ENCODE measurements around the gene UBE2D4. TPM values are rescaled to one million over a fixed set of nuclear protein-coding genes. Genes with fewer than 3 reads are reported as not detected.

UBE2D4 gene
- total RNA-seq, 1 donor from 2014 or later = 27.2 TPM

DNA sequence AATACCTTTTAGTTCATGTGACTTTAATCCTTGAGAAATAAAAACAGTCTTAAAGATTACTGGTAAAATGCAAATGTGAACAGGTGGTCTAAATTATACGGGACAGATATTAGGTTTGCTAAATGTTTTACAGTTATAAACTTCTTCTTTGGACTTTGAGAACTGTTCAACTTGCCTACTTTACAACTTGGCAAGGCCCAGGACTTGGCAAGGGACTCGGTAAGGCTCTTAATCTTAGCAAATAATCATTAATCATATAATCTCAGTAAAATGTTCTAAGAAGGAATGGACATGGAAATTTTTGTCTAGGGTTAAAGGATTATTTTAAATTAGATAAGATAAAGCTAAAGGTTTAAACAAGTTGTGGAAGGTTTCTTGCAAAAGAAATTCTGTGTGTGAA, 4.8 kb upstream of the UBE2D4 start:
- Histone ChIP-seq H3K36me3 (no peaks in the 10 kb centered on the region), H3K4me1 (peaks cover 6% of the 10 kb centered on the region), H3K27ac (no peak overlapping the region), H3K9me3 (no peaks in the 10 kb centered on the region), H3K27me3 (no peaks in the 10 kb centered on the region), H3K4me3 (no peak overlapping the region)
- intact Hi-C loops (cut with DNase I) = no loop called here
- ATAC-seq = no peak
- DNase-seq = no peak
- TF ChIP-seq, protein P1, sequence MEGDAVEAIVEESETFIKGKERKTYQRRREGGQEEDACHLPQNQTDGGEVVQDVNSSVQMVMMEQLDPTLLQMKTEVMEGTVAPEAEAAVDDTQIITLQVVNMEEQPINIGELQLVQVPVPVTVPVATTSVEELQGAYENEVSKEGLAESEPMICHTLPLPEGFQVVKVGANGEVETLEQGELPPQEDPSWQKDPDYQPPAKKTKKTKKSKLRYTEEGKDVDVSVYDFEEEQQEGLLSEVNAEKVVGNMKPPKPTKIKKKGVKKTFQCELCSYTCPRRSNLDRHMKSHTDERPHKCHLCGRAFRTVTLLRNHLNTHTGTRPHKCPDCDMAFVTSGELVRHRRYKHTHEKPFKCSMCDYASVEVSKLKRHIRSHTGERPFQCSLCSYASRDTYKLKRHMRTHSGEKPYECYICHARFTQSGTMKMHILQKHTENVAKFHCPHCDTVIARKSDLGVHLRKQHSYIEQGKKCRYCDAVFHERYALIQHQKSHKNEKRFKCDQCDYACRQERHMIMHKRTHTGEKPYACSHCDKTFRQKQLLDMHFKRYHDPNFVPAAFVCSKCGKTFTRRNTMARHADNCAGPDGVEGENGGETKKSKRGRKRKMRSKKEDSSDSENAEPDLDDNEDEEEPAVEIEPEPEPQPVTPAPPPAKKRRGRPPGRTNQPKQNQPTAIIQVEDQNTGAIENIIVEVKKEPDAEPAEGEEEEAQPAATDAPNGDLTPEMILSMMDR (IDR thresholded peaks at IDR 0.05) = no peak

DNA sequence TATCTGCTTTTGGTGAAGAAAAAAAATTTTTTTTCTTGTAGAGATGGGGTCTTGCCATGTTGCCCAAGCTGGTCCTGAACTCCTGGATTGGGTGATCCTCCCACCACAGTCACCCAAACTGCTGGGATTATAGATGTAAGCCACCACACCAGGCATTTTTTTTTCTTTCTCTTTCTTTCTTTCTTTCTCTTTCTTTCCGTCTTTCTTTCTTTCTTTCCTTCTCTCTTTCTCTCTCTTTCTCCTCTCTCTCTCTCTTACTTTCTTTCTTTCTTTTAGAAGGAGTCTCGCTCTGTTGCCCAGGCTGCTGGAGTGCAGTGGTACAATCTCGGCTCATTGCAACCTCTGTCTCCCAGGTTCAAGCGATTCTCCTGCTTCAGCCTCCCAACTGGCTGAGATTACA, 3.5 kb upstream of the UBE2D4 start:
- no peak for DNase-seq
- intact Hi-C loops (cut with DNase I) = no loop called here

GRCh38 chr7:43926798-43927123, 525 bp downstream of the UBE2D4 start:
- no peak for ATAC-seq
- intact Hi-C loops (cut with DNase I) = no loop called here
- Histone ChIP-seq H3K27ac (peak overlapping the region; percentile 95), H3K27me3 (no peaks in the 10 kb centered on the region), H3K4me3 (peak overlapping the region; percentile 79), H3K36me3 (no peaks in the 10 kb centered on the region), H3K9me3 (no peaks in the 10 kb centered on the region), H3K4me1 (peaks cover 11% of the 10 kb centered on the region)
- DNase-seq = no peak
- TF ChIP-seq, protein P1 (IDR thresholded peaks at IDR 0.05) = peak; percentile 12

More for the DNA sequence above, 3.5 kb upstream of the UBE2D4 start:
- Histone ChIP-seq H3K27me3 (no peaks in the 10 kb centered on the region), H3K9me3 (no peaks in the 10 kb centered on the region), H3K36me3 (no peaks in the 10 kb centered on the region), H3K4me3 (no peak overlapping the region), H3K27ac (no peak overlapping the region), H3K4me1 (peaks cover 11% of the 10 kb centered on the region)
- TF ChIP-seq, protein P1 (IDR thresholded peaks at IDR 0.05) = no peak
- ATAC-seq = no peak

GRCh38 chr7:43927810-43928209, 1.6 kb downstream of the UBE2D4 start:
- TF ChIP-seq, protein P1 (IDR thresholded peaks at IDR 0.05) = no peak
- DNase-seq (no peak), ATAC-seq (no peak)
- Histone ChIP-seq H3K27ac (no peak overlapping the region), H3K9me3 (no peaks in the 10 kb centered on the region), H3K4me3 (no peak overlapping the region), H3K27me3 (no peaks in the 10 kb centered on the region), H3K4me1 (peaks cover 11% of the 10 kb centered on the region), H3K36me3 (no peaks in the 10 kb centered on the region)
- intact Hi-C loops (cut with DNase I) = no loop called here

DNA sequence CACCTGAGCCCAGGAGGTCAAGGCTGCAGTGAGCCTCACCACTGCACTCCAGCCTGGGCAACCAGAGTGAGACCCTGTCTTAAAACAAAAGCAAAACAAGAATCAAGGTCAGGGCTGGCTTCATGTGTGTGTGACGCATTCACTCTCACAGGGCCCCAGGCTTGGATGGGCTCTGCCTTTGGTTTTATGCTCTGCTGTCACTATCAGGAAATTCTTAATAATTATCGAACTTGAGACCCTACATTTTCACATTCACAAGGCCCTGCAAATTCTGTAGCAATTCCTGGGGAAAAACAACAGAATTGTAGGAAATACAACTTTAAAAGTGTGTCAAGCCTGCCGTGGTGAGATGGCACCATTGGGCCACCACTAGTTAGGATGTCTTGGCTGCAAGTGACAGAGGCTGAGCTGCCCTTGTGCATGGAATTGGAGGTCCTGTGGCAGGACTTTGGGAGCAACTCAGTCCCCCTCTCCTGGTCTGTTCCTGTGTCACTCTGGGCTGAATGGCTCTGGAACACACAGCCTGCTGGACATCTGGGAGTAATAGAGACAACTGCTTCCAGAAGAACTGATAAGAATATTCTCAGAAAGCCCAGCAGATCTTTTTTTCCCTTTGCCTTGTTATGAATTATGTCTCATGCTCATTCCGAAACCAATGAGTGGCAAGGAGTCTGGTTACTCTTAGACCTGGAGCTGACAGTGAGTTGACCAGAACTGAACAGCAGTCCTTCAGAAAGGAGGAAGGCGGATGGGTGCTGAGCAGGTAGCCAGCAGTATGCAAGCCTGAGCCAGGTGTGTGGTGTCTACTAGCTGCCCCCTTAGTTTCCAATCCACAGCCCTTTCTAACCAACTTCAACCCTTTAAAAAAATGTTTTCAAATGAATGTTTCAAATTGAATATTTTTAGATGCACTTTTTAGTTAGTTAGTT, 3.6 kb downstream of the UBE2D4 start:
- intact Hi-C loops (cut with DNase I) = no loop called here
- Histone ChIP-seq H3K4me1 (peaks cover 11% of the 10 kb centered on the region), H3K27ac (no peak overlapping the region), H3K4me3 (no peak overlapping the region), H3K27me3 (no peaks in the 10 kb centered on the region), H3K9me3 (no peaks in the 10 kb centered on the region), H3K36me3 (no peaks in the 10 kb centered on the region)
- ATAC-seq (no peak), DNase-seq (no peak)
- TF ChIP-seq, protein P1 (IDR thresholded peaks at IDR 0.05) = no peak

Measured in upper lobe of right lung (tissue), 1 donor.